Neural cell (in vitro differentiated cells): Measurements from ENCODE around the gene FAM162B. TPM values are rescaled to one million over a fixed set of nuclear protein-coding genes. Genes with fewer than 3 reads are reported as not detected.

Source experiments
- H2AFZ ChIP-seq: fragments of 200-600, 300-800 bp; sonication (generic), shearing (Covaris generic); 2 replicates; pipeline ENCODE4 v1.6.0; 2014; ENCODE audit warnings: low read depth, mild to moderate bottlenecking, antibody characterized with exemption, low read length, moderate library complexity
- H3F3A ChIP-seq: fragments of 200-600 bp; shearing (Covaris generic); 2 replicates; pipeline ENCODE4 v1.6.1; 2016; ENCODE audit warnings: mild to moderate bottlenecking, moderate library complexity, mixed read lengths, antibody characterized with exemption, low read length; ENCODE audit not compliant: insufficient read depth, poor library complexity, severe bottlenecking
- H3K27ac ChIP-seq: fragments of 200-600, 300-800 bp; sonication (generic), shearing (Covaris generic); 2 replicates; pipeline ENCODE4 v1.5.1; 2014; ENCODE audit warnings: mild to moderate bottlenecking, low read length, moderate library complexity
- H3K27me3 ChIP-seq: fragments of 300-800, 200-600 bp; sonication (generic), shearing (Covaris generic); 2 replicates; pipeline ENCODE4 v1.6.0; 2014; ENCODE audit warnings: mild to moderate bottlenecking, low read depth, low read length, moderate library complexity; ENCODE audit not compliant: insufficient read depth
- H3K36me3 ChIP-seq: fragments of 300-800, 200-600 bp; sonication (generic), shearing (Covaris generic); 2 replicates; pipeline ENCODE4 v1.5.1; 2014; ENCODE audit warnings: mild to moderate bottlenecking, antibody characterized with exemption, low read length, moderate library complexity; ENCODE audit not compliant: insufficient read depth
- H3K4me2 ChIP-seq: fragments of 300-800, 200-600 bp; sonication (generic), shearing (Covaris generic); 2 replicates; pipeline ENCODE4 v1.6.0; 2014; ENCODE audit warnings: mild to moderate bottlenecking, low read length
- H3K4me3 ChIP-seq: fragments of 300-800, 200-600 bp; sonication (generic), shearing (Covaris generic); 2 replicates; pipeline ENCODE4 v1.5.1; 2014; ENCODE audit warnings: mild to moderate bottlenecking, low read length, moderate library complexity
- H3K79me2 ChIP-seq: fragments of 200-600 bp; shearing (Covaris generic); replicated peaks from 2 replicates; pipeline ENCODE4 v1.6.0; 2014; ENCODE audit warnings: mild to moderate bottlenecking, low read length, moderate library complexity; ENCODE audit not compliant: insufficient read depth
- H3K9ac ChIP-seq: fragments of 300-800, 200-600 bp; sonication (generic), shearing (Covaris generic); 2 replicates; pipeline ENCODE4 v1.6.1; 2016; ENCODE audit warnings: mild to moderate bottlenecking, low read length, mixed read lengths
- H3K9me2 ChIP-seq: fragments of 200-600 bp; shearing (Covaris generic); 2 replicates; pipeline ENCODE4 v1.6.1; 2016; ENCODE audit warnings: mild to moderate bottlenecking, low read length, mixed read lengths; ENCODE audit not compliant: insufficient read depth
- H3K9me3 ChIP-seq: fragments of 200-600, 300-800 bp; sonication (generic), shearing (Covaris generic); 2 replicates; pipeline ENCODE4 v1.6.1; 2016; ENCODE audit warnings: mild to moderate bottlenecking, mixed run types, low read length, moderate library complexity, mixed read lengths
- H4K20me1 ChIP-seq: fragments of 200-600 bp; shearing (Covaris generic); 2 replicates; pipeline ENCODE4 v1.6.1; 2016; ENCODE audit warnings: mild to moderate bottlenecking, mixed run types; ENCODE audit not compliant: insufficient read depth
- CTCF ChIP-seq: fragments of 450-650 bp; IDR thresholded peaks from 2 replicates; pipeline ENCODE4 v1.5.1; 2014; ENCODE audit warnings: antibody characterized with exemption, mild to moderate bottlenecking, moderate library complexity; ENCODE audit not compliant: poor library complexity, severe bottlenecking
- EP300 ChIP-seq: fragments of 450-650 bp; conservative IDR thresholded peaks from 2 replicates; pipeline ENCODE4 v1.6.1; 2014; ENCODE audit warnings: antibody characterized with exemption, mild to moderate bottlenecking, moderate library complexity; ENCODE audit not compliant: poor library complexity, severe bottlenecking
- EZH2 ChIP-seq: fragments of 200-600, 300-800 bp; shearing (Covaris generic), sonication (generic); IDR thresholded peaks from 2 replicates; pipeline ENCODE4 v1.6.1; 2014; ENCODE audit warnings: antibody characterized with exemption, low read length, borderline replicate concordance, mild to moderate bottlenecking; ENCODE audit not compliant: insufficient read depth, poor library complexity, severe bottlenecking
- MXI1 ChIP-seq: fragments of 450-650 bp; conservative IDR thresholded peaks from 2 replicates; pipeline ENCODE4 v1.6.1; 2014; ENCODE audit warnings: antibody characterized with exemption, mild to moderate bottlenecking; ENCODE audit not compliant: poor library complexity, severe bottlenecking
- POLR2AphosphoS5 ChIP-seq: IDR thresholded peaks from 2 replicates; pipeline ENCODE4 v1.6.1; 2012
- RAD21 ChIP-seq: fragments of 450-650 bp; conservative IDR thresholded peaks from 2 replicates; pipeline ENCODE4 v1.6.1; 2014; ENCODE audit warnings: antibody characterized with exemption, mild to moderate bottlenecking, moderate library complexity
- REST ChIP-seq: IDR thresholded peaks from 2 replicates; pipeline ENCODE4 v1.6.1; 2012; ENCODE audit warnings: borderline replicate concordance
- SMC3 ChIP-seq: fragments of 450-650 bp; conservative IDR thresholded peaks from 2 replicates; pipeline ENCODE4 v1.6.1; 2014; ENCODE audit warnings: antibody characterized with exemption, mild to moderate bottlenecking, moderate library complexity; ENCODE audit not compliant: poor library complexity
- TAF1 ChIP-seq: IDR thresholded peaks from 2 replicates; pipeline ENCODE4 v1.6.1; 2012; ENCODE audit warnings: low read depth
- polyA minus RNA-seq: library from RNA; depleted of rRNA, polyadenylated mRNA; stranded (reverse); fragments of >200 nt; gene quantifications from 2 replicates; pipeline ENCODE4 v1.2.3, GENCODE V29; 2014
- polyA plus RNA-seq: library from polyadenylated mRNA; depleted of rRNA; stranded (reverse); fragments of >200 nt; gene quantifications from 2 replicates; pipeline ENCODE4 v1.2.3, GENCODE V29; 2014

FAM162B gene
- polyA plus RNA-seq, result not detected in 2 replicates
- polyA minus RNA-seq, result not detected in 2 replicates

- Histone ChIP-seq H3K27ac (no peak within 1 kb of the TSS), H3K4me3 (peak within 1 kb of the TSS; percentile 70), H3K9me2 (no peaks in the 10 kb centered on the region), H3K9ac (peak within 1 kb of the TSS; percentile 21), H3K9me3 (no peaks in the 10 kb centered on the region), H4K20me1 (no peaks in the 10 kb centered on the region), H3K27me3 (peaks cover 51% of the 10 kb centered on the region), H3K4me2 (peak within 1 kb of the TSS; percentile 22), H3K36me3 (no peaks in the 10 kb centered on the region), H3F3A (no peaks in the 10 kb centered on the region), H3K79me2 (no peaks in the 10 kb centered on the region), H2AFZ (peak within 1 kb of the TSS; percentile 37)
- TF ChIP-seq MXI1 (no peak), REST (no peak), SMC3 (no peak), TAF1 (no peak), POLR2AphosphoS5 (peak; percentile 10), RAD21 (no peak), CTCF (no peak), EZH2 (peak; percentile 67), EP300 (no peak)
These were observed at the start of gene FAM162B for GRCh38 chr6:116764961-116765841. Gene FAM162B (minus strand): TSS chr6:116765719. CDS start chr6:116765576, 143 bp downstream.

GRCh38 chr6:116812051-116812650, 46.6 kb upstream of the FAM162B start:
- Histone ChIP-seq H3K79me2 (no peaks in the 10 kb centered on the region), H3K9me3 (no peaks in the 10 kb centered on the region), H3K36me3 (no peaks in the 10 kb centered on the region), H3K4me3 (no peak overlapping the region), H3K27me3 (no peaks in the 10 kb centered on the region), H3K27ac (no peak overlapping the region), H3K4me2 (no peak overlapping the region), H4K20me1 (no peaks in the 10 kb centered on the region), H3F3A (no peaks in the 10 kb centered on the region), H2AFZ (no peak overlapping the region), H3K9me2 (no peaks in the 10 kb centered on the region), H3K9ac (no peak overlapping the region)
- no peak for TF ChIP-seq MXI1
- TF ChIP-seq SMC3, result no peak
- no peak for TF ChIP-seq EZH2
- no peak for TF ChIP-seq RAD21
- no peak for TF ChIP-seq REST
- no peak for TF ChIP-seq POLR2AphosphoS5
- TF ChIP-seq EP300, result no peak
- TF ChIP-seq CTCF, result no peak
